Measurements from ENCODE around the gene MELTF.

The MELTF gene

DNA sequence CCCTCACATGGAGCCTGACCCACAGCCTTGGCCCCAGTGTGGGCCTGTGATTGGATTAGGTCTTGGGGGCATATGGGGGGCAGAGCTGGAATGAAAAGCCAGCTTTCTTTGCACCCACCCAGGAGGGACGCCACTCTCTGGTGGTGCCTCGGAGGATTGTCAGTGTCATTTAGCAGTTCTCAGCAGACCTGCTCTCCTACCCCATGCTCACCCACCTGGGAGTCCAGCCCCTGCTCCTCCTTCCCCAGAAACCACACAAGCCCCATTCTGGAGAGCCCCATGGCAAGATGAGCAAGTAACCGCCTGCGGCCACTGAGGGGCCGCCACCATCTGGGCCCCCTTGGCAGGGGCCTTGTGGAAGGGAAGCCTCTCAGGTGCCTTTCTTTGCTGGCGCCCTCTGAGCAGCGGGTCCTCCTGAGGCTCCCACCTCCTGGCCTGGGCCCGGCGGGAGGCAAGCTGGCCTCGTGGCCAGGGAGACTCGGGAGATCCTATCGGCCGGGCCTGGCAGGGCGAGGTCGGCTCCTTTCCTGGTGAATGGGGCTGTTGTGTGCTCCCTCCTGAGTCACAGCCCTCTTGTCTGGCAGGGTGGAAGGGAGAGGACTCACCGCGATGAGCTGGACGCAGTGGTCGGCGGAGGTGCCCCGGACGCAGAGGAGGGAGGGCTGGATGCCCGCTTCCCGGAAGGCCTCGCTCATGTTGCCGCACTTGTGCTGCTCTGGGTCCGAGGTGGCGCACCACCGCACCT, 2.3 kb downstream of the MELTF start:
- peak; percentile 16 for DNase-seq (ENCODE audit: low spot score)

GRCh38 chr3:197026481-197026866, 3.1 kb downstream of the MELTF start:
- peak; percentile 16 for DNase-seq (ENCODE audit: low spot score)

DNA sequence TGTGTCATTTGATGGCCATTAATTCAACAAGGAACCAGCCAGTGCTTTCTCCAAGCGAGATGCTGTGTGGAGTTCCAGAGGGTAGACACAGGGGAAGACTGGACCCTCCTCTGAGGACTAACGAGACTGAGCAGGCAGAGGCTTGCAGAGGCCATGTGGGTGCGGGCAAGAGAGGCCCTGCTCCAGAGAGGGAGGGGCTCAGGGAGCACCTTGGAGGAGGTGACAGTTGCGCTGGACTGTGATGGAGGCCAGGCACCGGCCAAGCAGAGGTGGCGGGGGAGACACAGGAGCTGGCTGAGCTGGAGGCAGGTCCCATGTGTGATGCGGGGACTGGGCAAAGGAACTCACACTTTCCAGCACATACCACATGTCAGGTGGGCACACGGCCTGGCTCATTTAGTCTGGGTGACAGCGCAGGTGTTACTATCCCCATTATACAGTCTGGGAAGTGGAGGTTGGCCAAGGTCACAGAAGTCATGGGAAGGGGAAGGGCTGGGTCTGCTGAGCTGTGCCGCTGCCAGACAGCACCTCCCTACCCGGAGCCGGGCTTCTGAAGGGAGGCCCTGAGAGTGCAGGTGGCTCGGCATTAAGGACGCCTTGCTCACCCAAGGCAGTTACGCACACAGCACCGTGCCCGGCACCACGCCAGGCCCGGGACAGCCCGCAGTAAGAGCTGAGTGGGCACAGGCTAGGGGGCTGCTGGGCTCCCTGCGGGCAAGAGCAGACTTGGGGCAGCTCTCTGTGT, 3.7 kb downstream of the MELTF start:
- peak; percentile 10 for DNase-seq (ENCODE audit: low spot score)

- peak; percentile 7 for DNase-seq (ENCODE audit: low spot score)
Observed at GRCh38 chr3:197024881-197025735, 4.5 kb downstream of the MELTF start.

GRCh38 chr3:197023998-197024651, 5.5 kb downstream of the MELTF start:
- DNase-seq (ENCODE audit: low spot score) = peak; percentile 3

GRCh38 chr3:197023241-197023997, 6.2 kb downstream of the MELTF start:
- DNase-seq (ENCODE audit: low spot score) = no peak

GRCh38 chr3:197022405-197023231, 7.0 kb downstream of the MELTF start:
- no peak for DNase-seq (ENCODE audit: low spot score)

DNA sequence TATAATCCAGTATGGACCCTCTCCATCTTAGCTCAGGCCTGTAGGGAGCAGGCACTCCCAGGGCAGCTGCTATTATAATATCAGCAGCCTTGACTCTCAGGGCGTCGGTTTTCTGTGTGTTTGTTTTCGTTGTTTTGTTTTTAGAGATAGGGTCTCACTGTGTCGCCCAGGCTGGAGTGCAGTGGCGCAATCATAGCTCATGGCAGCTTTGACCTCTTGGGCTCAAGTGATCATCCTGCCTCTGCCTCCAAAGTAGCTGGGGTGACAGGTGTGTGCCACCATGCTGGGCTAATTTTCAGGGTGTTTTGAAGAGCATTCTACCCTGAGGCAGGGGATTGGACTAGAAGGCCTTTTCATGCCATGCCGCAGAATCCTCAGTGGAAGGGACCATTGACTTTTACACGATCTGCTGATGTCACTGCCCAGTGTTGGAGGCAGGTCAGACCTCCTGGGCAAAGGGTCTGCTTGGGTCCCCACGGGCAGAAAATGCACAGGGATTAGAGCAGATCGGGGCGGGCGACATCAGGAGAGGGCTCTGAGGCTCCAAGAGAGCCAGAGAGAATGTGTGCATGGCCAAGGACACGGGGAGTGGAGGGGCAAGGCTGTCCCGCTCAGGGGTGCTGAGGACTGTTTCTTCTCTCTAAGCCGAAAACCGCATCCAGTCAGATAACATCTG, 7.8 kb downstream of the MELTF start:
- DNase-seq (ENCODE audit: low spot score) = no peak

- DNase-seq (ENCODE audit: low spot score) = no peak
Observed at GRCh38 chr3:197021231-197021630, 8.4 kb downstream of the MELTF start.

GRCh38 chr3:197019535-197019934, 10.1 kb downstream of the MELTF start:
- no peak for DNase-seq (ENCODE audit: low spot score)

GRCh38 chr3:197019021-197019420, 10.6 kb downstream of the MELTF start:
- no peak for DNase-seq (ENCODE audit: low spot score)

DNA sequence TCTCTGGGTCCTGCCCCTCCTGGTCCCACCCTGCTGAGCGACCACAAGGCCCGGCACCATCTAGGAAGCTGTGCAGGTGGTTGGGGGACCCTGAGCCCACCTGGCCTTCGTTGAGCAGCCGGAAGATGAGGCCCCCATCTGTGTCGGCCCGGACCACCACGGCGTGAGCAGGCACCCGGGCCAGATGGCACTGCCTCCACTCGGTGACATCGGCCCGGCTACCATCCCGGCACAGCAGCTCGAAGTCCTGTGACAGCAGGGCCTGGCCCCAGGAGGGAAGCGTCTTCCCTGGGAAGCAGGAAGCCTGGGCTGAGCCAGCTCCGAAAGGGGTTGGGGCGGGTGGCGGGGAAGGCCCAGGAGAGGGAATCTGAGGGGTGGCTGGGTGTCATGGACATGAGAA, 12.6 kb downstream of the MELTF start:
- DNase-seq (ENCODE audit: low spot score) = no peak

- DNase-seq (ENCODE audit: low spot score) = no peak
Observed at GRCh38 chr3:197015790-197016736, 13.6 kb downstream of the MELTF start.

DNA sequence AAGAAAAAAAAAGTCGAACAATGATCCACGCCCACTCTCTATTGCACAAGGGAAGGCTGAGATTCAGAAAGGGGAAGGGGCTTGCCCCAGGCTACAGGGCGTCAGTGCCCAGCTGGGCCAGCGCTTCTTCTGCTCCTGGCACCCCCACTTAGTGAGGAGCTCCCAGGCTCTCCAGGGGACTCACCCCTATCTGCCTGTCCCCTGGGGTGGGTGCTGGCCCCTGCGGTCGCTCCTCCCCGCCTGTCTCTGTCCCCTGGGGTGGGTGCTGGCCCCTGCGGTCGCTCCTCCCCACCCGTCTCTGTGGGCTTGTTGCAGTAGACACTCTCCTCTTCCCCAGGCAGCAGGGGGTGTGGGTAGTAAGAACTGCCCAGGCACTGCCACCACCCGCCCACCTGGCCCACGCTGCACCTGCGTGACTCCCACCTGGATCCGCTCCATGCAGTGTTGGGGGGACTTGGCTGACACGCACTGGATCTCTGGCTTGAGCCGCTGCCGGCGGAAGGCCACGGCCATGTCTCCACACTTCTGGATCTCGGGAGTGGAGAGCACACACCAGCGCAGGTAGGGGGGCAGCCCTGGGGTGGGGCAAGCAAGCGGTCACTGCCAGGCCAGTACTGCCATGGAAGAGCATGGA, 14.6 kb downstream of the MELTF start:
- DNase-seq (ENCODE audit: low spot score) = no peak

- no peak for DNase-seq (ENCODE audit: low spot score)
Observed at GRCh38 chr3:197014024-197014423, 15.6 kb downstream of the MELTF start.

DNA sequence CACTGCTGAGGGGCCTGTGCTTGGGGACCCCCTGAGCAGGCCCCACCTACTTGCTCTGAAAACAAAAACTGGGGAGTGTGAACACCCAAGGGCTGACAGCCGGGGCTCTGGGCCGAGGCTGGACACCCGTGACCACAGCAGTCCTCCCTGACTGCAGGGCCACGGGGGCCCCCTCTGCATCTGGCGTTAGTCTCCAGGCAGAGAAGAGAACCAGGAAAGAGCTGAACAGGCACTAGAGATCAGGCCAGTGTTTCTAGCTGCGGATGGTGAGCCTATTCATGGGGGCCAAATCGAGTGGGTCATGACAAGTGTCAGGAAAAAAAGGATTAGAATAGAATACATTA, 17.1 kb downstream of the MELTF start:
- DNase-seq (ENCODE audit: low spot score) = no peak

DNA sequence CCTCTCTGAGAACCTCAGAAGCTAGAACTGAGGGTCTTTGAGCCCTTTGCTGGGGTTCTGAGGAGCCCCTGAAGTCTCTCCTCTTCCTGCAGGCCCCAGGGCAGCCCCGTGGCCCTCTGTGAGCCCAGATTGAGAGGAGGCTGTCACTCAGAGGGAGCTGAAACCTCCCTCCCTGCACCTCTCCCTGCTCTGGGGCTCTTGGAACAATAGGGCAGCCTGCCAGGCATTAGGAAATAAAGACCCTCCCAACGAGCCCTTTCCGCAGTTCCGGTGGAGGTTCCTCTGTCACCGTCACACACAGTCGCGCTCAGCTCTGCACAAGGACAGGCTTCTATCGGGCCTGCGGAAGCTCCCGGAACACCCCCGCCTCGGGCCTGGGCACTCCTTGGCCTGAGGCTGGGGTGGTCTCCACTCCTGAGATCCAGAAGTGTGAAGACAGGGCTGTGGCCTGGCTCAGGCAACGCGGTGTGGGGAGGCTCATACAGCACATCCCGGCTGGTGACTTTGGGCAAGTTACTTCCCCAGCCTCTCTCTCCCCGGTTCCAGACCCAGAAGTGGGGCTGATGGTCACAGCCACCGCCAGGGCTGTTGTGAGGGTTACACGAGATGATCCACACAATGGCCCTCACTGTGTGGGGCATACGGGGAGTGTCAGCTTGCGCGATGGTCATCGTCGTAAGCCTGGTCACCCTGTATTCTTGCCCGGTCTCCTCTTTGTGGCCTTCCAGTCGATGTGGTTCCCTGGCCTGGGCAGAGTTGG, 17.7 kb downstream of the MELTF start:
- DNase-seq (ENCODE audit: low spot score) = no peak

Data from AG20443 (cell line).